ENCODE measurements around the gene AUNIP.

The AUNIP gene

DNA sequence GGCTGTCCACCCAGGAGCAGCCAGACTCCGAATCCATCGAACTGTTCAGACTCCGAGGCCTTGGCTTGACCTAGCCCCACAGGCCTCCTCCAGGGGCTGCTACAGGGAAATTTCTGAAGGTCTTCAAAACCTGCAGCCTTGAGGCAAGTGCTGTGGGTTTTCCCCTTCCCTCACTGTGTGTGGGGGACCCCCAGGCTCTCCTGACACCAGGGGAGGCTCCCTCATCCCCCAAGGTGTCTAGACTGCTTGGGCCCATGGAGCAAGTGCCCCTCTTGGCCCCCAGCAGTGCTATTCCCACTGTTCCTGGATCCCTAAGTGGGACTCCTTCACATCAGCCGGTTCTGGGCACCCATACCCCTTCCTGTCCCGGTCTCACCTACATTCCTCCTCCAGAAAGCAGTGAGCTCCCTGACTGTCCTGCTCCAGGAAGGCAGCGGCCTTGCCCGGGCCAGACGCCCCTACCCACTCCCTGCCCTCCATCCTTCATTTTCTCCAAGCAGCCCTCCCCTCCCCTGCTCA is 15.4 kb upstream of the AUNIP start:
- no peak overlapping the region for H3K27ac ChIP-seq (ENCODE audit: insufficient read depth, low read depth, low read length, poor library complexity, severe bottlenecking)
- 51 to 52% methylated on average over 8 of the region's 8 CpGs for WGBS, 2 experiments

DNA sequence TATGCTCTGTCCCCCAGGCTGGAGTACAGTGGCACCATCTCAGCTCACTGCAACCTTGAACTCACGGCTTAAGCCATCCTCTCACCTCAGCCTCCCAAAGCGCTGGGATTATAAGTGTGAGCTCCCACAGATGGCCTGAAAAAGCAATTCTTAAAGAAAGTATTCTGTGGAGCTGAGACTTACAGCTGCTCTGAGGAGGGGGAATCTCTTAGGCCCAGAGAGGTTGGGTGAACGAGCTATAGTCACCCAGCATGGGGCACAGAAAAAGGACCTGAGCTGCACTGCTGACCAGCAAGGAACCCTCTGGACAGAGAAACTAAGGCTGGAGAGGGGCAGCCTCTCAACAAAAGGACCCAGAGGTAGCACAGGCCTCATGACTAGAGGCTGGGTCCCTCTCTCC is 15.0 kb upstream of the AUNIP start:
- H3K9me3 ChIP-seq (ENCODE audit: control insufficient read depth, low read length) = no peaks in the 10 kb centered on the region
- H3K27ac ChIP-seq (ENCODE audit: insufficient read depth, low read depth, low read length, poor library complexity, severe bottlenecking) = no peak overlapping the region
- 88 to 93% methylated on average over 3 of the region's 3 CpGs for WGBS, 2 experiments
- no peaks in the 10 kb centered on the region for H3K36me3 ChIP-seq (ENCODE audit: control insufficient read depth, insufficient read depth, low read length)
- no peak overlapping the region for H3K4me3 ChIP-seq (ENCODE audit: insufficient read depth, low read depth, low read length)
- peaks cover 29% of the 10 kb centered on the region for H3K27me3 ChIP-seq (ENCODE audit: control insufficient read depth, insufficient read depth, low read length, poor library complexity, severe bottlenecking)
- H3K4me1 ChIP-seq (ENCODE audit: control insufficient read depth, insufficient read depth, low read length) = peaks cover 27% of the 10 kb centered on the region

More for the DNA sequence above, 15.4 kb upstream of the AUNIP start:
- peaks cover 24% of the 10 kb centered on the region for H3K4me1 ChIP-seq (ENCODE audit: control insufficient read depth, insufficient read depth, low read length)
- H3K4me3 ChIP-seq (ENCODE audit: insufficient read depth, low read depth, low read length) = peak overlapping the region; percentile 61
- no peaks in the 10 kb centered on the region for H3K9me3 ChIP-seq (ENCODE audit: control insufficient read depth, low read length)
- peaks cover 29% of the 10 kb centered on the region for H3K27me3 ChIP-seq (ENCODE audit: control insufficient read depth, insufficient read depth, low read length, poor library complexity, severe bottlenecking)
- no peaks in the 10 kb centered on the region for H3K36me3 ChIP-seq (ENCODE audit: control insufficient read depth, insufficient read depth, low read length)

DNA sequence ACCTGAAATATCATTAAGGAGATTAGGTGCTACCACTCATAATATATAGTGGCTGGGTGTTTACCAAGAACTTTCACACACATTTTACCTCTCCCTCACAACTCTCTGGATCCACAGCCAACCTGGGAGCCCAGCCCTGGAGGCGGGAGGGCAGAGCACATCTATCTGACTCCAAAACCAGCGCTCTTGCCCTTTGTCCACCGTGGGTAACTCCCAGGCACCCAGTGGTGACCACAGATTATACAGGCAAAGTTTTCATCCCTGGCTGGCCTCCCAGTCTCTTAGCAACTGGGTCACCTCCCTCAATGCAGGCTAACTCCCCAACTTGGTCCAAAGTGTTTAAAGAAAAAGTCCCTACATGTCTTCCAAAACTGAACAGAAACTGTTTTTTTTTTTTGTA is 13.9 kb upstream of the AUNIP start:
- Histone ChIP-seq H3K27ac (ENCODE audit: insufficient read depth, low read depth, low read length, poor library complexity, severe bottlenecking) (no peak overlapping the region), H3K27me3 (ENCODE audit: control insufficient read depth, insufficient read depth, low read length, poor library complexity, severe bottlenecking) (peaks cover 29% of the 10 kb centered on the region), H3K4me1 (ENCODE audit: control insufficient read depth, insufficient read depth, low read length) (peaks cover 27% of the 10 kb centered on the region), H3K9me3 (ENCODE audit: control insufficient read depth, low read length) (no peaks in the 10 kb centered on the region), H3K36me3 (ENCODE audit: control insufficient read depth, insufficient read depth, low read length) (no peaks in the 10 kb centered on the region), H3K4me3 (ENCODE audit: insufficient read depth, low read depth, low read length) (no peak overlapping the region)
- WGBS, 2 experiments = 77 to 79% methylated on average over 3 of the region's 3 CpGs

DNA sequence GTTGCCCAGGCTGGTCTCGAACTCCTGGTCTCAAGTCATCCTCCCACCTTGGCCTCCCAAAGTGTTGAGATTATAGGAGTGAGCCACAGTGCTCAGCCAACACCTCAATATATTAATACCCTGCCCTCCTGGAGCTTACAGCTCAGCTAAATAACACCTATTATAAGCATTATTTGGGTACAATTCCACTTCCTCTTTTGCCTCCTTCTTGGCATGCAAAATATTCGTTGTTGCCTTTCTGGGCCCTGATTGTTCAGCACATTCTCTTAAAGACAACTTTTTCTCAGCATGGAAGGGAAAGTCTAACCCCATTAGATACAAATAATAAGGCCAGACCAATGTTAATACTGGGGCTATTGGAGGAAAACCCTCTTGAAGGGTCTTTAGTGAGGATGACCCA is 13.5 kb upstream of the AUNIP start:
- H3K4me3 ChIP-seq (ENCODE audit: insufficient read depth, low read depth, low read length) = no peak overlapping the region
- no peaks in the 10 kb centered on the region for H3K36me3 ChIP-seq (ENCODE audit: control insufficient read depth, insufficient read depth, low read length)
- peaks cover 29% of the 10 kb centered on the region for H3K27me3 ChIP-seq (ENCODE audit: control insufficient read depth, insufficient read depth, low read length, poor library complexity, severe bottlenecking)
- peaks cover 27% of the 10 kb centered on the region for H3K4me1 ChIP-seq (ENCODE audit: control insufficient read depth, insufficient read depth, low read length)
- H3K27ac ChIP-seq (ENCODE audit: insufficient read depth, low read depth, low read length, poor library complexity, severe bottlenecking) = no peak overlapping the region
- H3K9me3 ChIP-seq (ENCODE audit: control insufficient read depth, low read length) = no peaks in the 10 kb centered on the region
- WGBS, 2 experiments = 93 to 100% methylated on average over 2 of the region's 2 CpGs

DNA sequence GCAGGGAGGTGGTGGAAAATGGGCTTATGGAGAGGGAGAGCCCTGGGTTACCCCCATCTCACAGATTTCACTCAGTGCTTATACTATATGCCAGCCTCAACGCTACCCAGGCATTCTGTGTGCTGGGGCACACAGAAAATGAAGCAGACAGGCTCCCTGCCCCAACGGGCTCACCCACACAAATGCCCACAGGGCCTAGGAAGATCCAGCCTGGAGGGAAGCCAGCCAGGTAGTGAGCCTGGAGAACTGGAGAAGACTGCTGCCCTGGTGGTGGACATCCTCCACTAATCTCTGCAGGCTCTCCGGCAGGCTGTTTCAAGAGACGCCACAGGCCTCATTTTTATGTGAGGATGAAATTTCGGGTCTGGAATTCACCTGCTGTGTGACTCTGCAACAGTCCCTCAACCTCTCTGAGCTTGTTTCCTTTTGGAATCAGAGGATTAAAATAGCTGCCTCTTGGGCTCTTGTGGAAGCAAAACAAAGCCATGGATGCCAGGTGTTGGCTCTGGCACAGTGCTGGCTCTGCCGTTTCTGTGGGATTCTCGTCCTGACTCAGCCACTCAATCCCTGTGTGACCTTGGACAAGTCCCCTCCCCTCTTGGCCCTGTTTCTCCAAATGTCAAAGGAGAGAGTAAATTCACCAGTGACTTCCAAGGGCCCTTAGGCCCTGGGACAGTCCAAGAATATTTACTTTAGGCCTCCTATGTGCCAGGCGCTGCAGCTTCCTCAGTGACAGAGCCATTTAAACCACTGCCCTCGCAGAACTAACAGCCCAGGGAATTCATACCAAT is 12.6 kb upstream of the AUNIP start:
- 85 to 86% methylated on average over 9 of the region's 9 CpGs for WGBS, 2 experiments
- Histone ChIP-seq H3K27me3 (ENCODE audit: control insufficient read depth, insufficient read depth, low read length, poor library complexity, severe bottlenecking) (peaks cover 22% of the 10 kb centered on the region), H3K4me1 (ENCODE audit: control insufficient read depth, insufficient read depth, low read length) (peaks cover 27% of the 10 kb centered on the region), H3K4me3 (ENCODE audit: insufficient read depth, low read depth, low read length) (no peak overlapping the region), H3K36me3 (ENCODE audit: control insufficient read depth, insufficient read depth, low read length) (no peaks in the 10 kb centered on the region), H3K27ac (ENCODE audit: insufficient read depth, low read depth, low read length, poor library complexity, severe bottlenecking) (no peak overlapping the region), H3K9me3 (ENCODE audit: control insufficient read depth, low read length) (no peaks in the 10 kb centered on the region)

DNA sequence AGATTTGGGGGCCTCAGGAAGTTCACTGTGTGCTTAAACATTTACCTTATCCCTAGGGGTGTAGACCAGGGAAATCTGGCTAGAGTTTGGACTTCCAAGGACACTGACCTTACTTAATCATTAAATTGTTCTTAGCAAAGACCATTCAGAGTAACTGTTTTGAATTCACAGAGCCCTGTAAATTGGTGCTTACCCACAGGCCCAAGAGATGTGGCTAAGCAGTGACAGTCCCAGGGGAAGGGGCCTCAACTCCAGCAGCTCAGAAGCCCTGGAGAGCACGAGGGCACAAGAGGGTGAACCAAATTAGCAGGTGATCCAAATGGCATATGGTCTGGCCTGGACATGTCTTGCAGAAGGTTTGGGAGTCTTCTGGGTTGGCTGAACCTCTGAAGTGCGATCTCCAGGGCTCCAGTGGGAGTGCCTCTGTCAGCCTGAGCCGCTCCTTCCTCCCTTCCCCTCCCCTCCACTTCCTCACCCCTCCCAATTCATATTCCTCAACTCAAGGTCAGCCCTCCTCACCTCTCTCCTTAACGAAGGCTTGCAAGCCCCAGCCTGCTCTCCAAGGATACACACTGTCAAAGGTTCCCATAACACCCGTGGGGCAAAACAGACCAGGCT is 11.9 kb upstream of the AUNIP start:
- Histone ChIP-seq H3K9me3 (ENCODE audit: control insufficient read depth, low read length) (no peaks in the 10 kb centered on the region), H3K36me3 (ENCODE audit: control insufficient read depth, insufficient read depth, low read length) (no peaks in the 10 kb centered on the region), H3K4me1 (ENCODE audit: control insufficient read depth, insufficient read depth, low read length) (peaks cover 25% of the 10 kb centered on the region), H3K27ac (ENCODE audit: insufficient read depth, low read depth, low read length, poor library complexity, severe bottlenecking) (no peak overlapping the region), H3K27me3 (ENCODE audit: control insufficient read depth, insufficient read depth, low read length, poor library complexity, severe bottlenecking) (peaks cover 15% of the 10 kb centered on the region), H3K4me3 (ENCODE audit: insufficient read depth, low read depth, low read length) (no peak overlapping the region)
- 59 to 68% methylated on average over 5 of the region's 5 CpGs for WGBS, 2 experiments

DNA sequence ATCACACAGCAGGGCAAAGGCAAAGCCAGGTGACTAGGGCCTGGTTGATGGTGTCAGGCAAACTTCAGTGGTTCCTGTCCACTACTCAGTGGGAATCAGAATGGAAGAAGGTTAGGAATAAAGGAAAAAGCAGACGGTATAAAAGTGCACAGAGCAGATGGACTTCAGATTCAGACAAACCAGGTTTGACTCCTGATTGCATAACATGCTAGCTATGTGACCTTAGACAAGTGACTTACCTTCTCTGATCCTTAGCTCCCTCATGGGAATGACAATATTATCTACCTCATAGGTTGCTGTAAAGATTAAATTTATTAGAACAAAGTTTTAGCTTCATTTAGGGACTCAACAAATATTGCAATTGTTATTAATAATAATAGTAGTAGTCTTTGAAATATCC is 11.4 kb upstream of the AUNIP start:
- 90 to 93% methylated on average over 1 of the region's 1 CpG for WGBS, 2 experiments
- H3K9me3 ChIP-seq (ENCODE audit: control insufficient read depth, low read length) = no peaks in the 10 kb centered on the region
- no peak overlapping the region for H3K4me3 ChIP-seq (ENCODE audit: insufficient read depth, low read depth, low read length)
- H3K36me3 ChIP-seq (ENCODE audit: control insufficient read depth, insufficient read depth, low read length) = no peaks in the 10 kb centered on the region
- H3K27ac ChIP-seq (ENCODE audit: insufficient read depth, low read depth, low read length, poor library complexity, severe bottlenecking) = no peak overlapping the region
- H3K4me1 ChIP-seq (ENCODE audit: control insufficient read depth, insufficient read depth, low read length) = peaks cover 25% of the 10 kb centered on the region
- peaks cover 10% of the 10 kb centered on the region for H3K27me3 ChIP-seq (ENCODE audit: control insufficient read depth, insufficient read depth, low read length, poor library complexity, severe bottlenecking)

DNA sequence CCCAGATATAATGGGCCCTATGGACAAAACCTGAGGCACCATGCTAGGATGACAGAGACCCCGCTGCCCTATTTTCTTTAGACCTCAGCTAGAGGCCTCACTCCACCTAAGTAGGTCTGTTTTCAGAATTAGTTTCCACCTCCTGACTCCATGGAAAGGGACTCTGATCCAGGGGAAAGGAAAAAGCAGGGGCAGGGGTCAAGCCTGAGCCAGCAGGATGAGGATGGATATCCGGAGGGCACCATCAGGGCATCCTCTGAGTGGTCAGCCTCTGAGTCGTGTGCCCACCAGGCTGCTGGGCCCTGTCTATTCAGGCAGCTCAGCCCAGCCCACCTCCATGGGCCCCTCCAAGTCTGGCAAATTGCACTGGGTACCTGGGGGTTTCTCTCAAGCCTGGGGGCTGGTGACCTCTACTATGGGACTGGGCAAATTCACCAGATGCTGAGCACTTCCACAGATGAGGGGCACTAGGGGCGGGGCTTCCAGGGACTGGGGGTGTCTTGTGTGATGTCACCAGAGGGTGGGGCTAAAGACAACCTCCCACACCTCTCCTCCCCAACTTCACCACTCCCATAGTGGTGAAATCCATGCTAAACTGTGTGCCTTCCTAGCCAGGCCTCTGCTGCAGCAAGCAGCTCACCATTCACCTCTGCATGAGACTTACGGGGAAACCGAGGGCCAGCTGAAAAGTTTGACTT is 10.8 kb upstream of the AUNIP start:
- no peak overlapping the region for H3K4me3 ChIP-seq (ENCODE audit: insufficient read depth, low read depth, low read length)
- no peaks in the 10 kb centered on the region for H3K36me3 ChIP-seq (ENCODE audit: control insufficient read depth, insufficient read depth, low read length)
- H3K9me3 ChIP-seq (ENCODE audit: control insufficient read depth, low read length) = no peaks in the 10 kb centered on the region
- H3K27me3 ChIP-seq (ENCODE audit: control insufficient read depth, insufficient read depth, low read length, poor library complexity, severe bottlenecking) = peaks cover 7% of the 10 kb centered on the region
- H3K4me1 ChIP-seq (ENCODE audit: control insufficient read depth, insufficient read depth, low read length) = peaks cover 25% of the 10 kb centered on the region
- 85 to 88% methylated on average over 6 of the region's 6 CpGs for WGBS, 2 experiments
- H3K27ac ChIP-seq (ENCODE audit: insufficient read depth, low read depth, low read length, poor library complexity, severe bottlenecking) = no peak overlapping the region

DNA sequence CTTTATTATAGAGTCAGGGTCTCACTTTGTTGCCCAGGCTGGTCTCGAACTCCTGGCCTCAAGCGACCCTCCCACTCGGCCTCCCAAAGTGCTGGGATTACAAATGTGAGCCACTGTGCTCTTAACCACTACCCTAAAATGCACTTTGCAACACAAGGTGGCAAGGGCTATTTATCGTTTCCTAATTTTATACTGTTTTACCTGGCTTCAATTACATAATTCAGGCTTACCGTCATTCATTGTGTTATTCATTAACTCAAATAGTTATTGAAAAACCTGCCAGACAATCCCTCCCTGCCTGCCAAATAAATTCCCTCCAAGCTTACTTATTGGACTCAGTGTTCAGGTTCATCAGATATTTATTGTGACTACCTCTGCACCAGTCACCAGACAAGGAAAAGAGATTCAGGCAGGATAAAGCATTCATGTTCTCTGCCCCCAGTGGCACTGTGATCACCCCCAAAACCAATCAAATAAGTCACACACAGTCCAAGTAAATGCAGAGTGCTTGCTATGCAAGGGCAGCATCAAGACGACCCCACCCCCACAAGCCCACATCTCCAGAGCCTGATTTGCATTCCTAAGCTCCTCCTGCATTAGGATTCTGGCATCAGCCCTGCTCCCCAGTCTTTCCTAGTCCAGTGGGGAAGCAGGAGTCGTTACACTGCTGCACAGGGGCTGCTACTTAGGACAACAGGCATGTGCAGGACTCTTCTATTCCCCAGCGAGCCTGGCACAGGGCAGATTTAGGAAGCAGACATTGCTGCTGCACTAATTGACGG is 8.1 kb upstream of the AUNIP start:
- Histone ChIP-seq H3K27ac (ENCODE audit: insufficient read depth, low read depth, low read length, poor library complexity, severe bottlenecking) (no peak overlapping the region), H3K27me3 (ENCODE audit: control insufficient read depth, insufficient read depth, low read length, poor library complexity, severe bottlenecking) (no peaks in the 10 kb centered on the region), H3K9me3 (ENCODE audit: control insufficient read depth, low read length) (no peaks in the 10 kb centered on the region), H3K4me1 (ENCODE audit: control insufficient read depth, insufficient read depth, low read length) (peaks cover 8% of the 10 kb centered on the region), H3K36me3 (ENCODE audit: control insufficient read depth, insufficient read depth, low read length) (no peaks in the 10 kb centered on the region), H3K4me3 (ENCODE audit: insufficient read depth, low read depth, low read length) (no peak overlapping the region)
- WGBS, 2 experiments = 73 to 77% methylated on average over 9 of the region's 9 CpGs

Data from ectodermal cell (in vitro differentiated cells).